Measurements from ENCODE around the gene SMIM38. TPM values are rescaled to one million over a fixed set of nuclear protein-coding genes. Genes with fewer than 3 reads are reported as not detected.

The SMIM38 gene
- total RNA-seq, 1 donor: 0.09 TPM

DNA sequence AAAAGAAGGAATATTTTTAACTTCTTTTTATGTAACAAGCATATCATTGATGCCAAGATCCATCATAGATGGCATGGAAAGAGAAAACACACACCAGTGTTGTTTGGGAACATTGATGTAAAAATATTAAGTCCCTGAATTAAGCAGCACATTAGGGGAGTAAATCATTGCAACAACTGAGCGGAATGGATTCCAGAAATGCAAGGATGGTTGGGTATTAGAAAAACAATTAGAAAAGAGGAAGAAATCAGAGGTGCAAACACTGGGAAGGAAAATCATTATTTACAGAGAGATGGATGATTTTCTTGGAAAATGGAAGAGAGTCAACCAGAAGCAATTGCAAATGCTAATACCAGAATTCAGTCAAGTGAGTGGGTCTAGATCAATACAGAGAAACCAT lies 8.1 kb downstream of the SMIM38 start:
- DNase-seq (ENCODE audit: low read depth): no peak
- TF ChIP-seq, protein P1, sequence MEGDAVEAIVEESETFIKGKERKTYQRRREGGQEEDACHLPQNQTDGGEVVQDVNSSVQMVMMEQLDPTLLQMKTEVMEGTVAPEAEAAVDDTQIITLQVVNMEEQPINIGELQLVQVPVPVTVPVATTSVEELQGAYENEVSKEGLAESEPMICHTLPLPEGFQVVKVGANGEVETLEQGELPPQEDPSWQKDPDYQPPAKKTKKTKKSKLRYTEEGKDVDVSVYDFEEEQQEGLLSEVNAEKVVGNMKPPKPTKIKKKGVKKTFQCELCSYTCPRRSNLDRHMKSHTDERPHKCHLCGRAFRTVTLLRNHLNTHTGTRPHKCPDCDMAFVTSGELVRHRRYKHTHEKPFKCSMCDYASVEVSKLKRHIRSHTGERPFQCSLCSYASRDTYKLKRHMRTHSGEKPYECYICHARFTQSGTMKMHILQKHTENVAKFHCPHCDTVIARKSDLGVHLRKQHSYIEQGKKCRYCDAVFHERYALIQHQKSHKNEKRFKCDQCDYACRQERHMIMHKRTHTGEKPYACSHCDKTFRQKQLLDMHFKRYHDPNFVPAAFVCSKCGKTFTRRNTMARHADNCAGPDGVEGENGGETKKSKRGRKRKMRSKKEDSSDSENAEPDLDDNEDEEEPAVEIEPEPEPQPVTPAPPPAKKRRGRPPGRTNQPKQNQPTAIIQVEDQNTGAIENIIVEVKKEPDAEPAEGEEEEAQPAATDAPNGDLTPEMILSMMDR (IDR thresholded peaks at IDR 0.05; ENCODE audit: insufficient read depth, low read length): no peak
- no peak overlapping the region for H3K4me3 ChIP-seq (ENCODE audit: low read depth, low read length)

DNA sequence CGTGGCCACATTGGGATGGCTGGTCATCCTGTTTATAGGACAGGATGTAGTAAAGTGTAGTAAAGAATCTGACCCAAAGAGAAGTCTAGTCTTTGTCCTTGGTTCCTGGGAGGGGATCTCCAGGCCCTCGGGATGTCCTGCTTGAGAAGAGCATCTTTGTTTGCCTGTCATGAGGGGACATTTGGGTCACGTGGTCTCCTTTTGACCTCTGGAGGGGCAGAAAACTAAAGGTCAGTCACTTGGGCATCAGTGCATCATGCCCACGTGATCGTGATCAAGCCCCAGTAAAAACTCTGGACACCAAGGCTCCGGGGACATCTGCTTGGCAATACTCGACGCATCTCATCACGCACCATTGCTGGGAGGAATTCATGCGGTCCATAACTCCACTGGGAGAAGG lies 9.1 kb downstream of the SMIM38 start:
- H3K4me3 ChIP-seq (ENCODE audit: low read depth, low read length): no peak overlapping the region
- DNase-seq (ENCODE audit: low read depth): no peak
- TF ChIP-seq, protein P1 (IDR thresholded peaks at IDR 0.05; ENCODE audit: insufficient read depth, low read length): no peak

DNA sequence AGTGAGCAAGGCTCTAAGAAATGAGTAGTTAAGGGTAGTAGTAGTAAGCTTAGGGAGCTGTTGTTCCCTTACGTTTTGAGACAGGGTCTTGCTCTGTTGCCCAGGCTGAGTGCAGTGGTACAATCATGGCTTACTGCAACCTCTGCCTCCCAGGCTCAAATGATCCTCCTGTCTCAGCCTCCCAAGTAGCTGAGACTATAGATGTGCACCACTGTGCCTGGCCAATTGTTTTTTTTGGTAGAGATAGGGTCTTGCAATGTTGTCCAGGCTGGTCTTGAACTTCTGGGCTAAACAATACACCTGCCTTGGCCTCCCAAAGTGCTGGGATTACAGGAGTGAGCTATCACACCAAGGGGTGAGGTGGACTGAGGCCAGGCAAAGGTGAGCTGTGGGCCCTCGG lies 10.0 kb downstream of the SMIM38 start:
- no peak for DNase-seq (ENCODE audit: low read depth)
- TF ChIP-seq, protein P1 (IDR thresholded peaks at IDR 0.05; ENCODE audit: insufficient read depth, low read length): no peak
- no peak overlapping the region for H3K4me3 ChIP-seq (ENCODE audit: low read depth, low read length)

DNA sequence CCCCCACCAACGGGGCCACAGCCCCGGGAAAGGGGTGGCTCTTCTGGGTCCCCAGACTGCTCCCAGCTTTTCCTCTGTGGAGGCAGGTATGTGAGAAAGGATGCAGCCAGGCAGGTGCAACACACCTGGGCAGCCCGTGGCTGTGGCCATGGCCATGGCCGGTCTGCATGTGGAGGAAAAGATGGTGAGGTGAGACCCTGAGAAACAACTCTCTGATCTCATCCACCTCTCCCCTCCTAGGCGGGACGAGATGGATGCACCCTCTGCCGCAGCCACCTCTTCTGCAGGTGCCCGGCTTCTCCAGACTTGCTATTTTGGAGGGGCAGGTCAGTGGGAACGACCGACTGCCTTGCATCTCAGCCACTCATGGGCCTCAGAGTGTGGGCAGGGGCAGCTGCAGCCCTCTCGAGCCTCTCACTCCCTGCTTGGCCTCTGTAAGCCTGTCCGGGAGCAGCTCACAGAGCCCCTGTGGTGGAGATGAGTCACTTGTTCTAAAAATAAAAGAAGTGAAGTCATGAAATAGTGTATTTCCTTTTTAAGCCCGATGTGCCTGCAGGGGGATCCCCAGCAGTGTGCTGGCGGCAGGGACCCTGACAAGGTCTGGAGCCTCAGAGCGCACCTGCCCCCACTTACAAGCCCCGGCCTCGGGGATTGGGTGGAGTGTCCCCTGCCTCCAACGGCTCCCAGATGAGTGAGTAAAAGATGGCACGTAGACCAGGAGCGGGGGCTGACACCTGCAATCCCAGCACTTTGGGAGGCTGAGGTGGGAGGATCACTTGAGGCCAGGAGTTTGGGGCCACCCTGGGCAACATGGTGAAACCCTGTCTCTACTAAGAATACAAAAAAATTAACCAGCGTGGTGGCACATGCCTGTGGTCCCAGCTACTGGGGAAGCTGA lies 10.7 kb downstream of the SMIM38 start:
- H3K4me3 ChIP-seq (ENCODE audit: low read depth, low read length): no peak overlapping the region
- TF ChIP-seq, protein P1 (IDR thresholded peaks at IDR 0.05; ENCODE audit: insufficient read depth, low read length): peak; percentile 31

DNA sequence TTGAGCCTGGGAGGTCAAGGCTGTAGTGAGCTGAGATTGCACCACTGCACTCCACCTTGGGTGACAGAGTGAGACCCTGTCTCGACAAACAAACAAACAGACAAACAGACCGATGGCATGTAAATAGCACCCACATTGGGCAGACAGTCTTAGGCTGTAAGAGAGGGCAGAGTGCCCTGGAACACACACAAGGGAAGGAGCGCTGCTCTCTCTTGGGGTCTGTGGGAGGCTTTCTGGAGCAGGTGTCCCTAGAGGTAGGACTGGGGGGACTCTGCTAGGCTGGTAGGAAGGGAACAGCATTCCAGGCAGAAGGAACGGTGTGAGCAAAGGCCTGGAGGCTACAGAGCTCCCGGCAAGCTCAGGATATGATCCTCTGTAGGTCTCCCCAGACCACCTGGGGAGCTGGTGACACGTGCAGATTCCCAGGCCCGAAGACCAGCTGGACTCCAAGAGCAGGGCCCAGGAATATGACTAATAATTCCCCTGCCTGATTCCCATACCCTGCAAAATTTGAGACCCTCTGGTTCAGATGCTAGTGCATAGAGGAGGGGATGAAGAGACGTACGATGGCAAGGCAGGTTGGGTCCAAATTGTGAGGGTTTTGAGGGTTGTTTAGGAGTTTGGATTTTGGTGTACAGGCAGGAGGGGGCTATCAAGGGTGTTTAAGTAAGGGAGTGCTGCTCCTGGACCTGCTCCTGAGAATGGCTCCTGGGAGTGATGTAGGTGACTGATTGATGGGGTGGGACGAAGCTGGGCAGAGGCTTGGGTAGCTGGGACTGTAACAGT lies 11.6 kb downstream of the SMIM38 start:
- TF ChIP-seq, protein P1 (IDR thresholded peaks at IDR 0.05; ENCODE audit: insufficient read depth, low read length): no peak
- DNase-seq (ENCODE audit: low read depth): no peak
- H3K4me3 ChIP-seq (ENCODE audit: low read depth, low read length): no peak overlapping the region

More for the DNA sequence above, 10.7 kb downstream of the SMIM38 start:
- peak; percentile 74 for DNase-seq (ENCODE audit: low read depth)

DNA sequence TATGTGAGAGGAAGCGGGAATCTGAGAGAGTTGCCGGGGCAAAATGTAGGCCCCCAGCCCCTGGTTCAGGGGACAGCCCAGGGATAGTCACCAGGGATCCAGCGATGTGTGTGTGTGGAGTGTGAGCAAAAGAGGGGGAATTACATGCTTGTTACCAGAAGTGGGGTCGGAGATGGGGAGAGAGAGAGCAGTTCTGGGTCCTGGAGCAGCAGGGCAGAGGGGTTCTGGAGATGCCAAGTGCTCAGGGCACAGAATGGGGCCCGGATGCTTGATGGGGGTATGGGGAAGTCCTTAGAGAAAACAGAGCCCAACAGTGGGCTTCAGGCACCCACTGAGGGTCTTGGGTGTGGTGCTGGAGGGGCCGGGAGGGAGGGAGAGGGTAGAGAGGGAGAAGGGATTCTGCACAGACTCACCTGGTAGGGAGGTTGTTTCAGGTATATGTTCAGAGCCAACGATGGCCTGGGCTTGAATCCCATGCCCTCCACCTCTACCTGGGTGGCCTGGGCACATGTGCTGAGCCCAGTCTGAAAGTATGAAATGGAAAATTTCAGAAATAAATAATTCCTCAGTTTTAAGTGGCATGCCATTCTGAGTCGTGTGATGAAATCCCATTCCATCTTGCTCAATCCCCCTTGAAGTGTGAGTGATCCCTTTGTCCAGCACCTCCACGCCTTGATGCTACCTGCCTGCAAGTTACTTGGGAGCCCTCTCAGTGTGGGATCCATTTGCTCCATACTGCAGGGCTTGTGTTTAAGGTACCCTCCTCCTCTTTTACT lies 12.4 kb downstream of the SMIM38 start:
- DNase-seq (ENCODE audit: low read depth): peak; percentile 14
- H3K4me3 ChIP-seq (ENCODE audit: low read depth, low read length): no peak overlapping the region
- TF ChIP-seq, protein P1 (IDR thresholded peaks at IDR 0.05; ENCODE audit: insufficient read depth, low read length): no peak

Data from fibroblast of the aortic adventitia (primary cell).